KOPT-K1 (cell line): Measurements from ENCODE around the gene PET100.
"Not testable (repeated sequence)": the region's sequence is repeated elsewhere in the genome, so short reads cannot be mapped to it uniquely, and the experiment has no call there.

ENCODE experiments used
- H3K27ac ChIP-seq: fragments of 200-600 bp; sonication (generic); 2 replicates; pipeline ENCODE4 v1.5.1; 2016; ENCODE audit warnings: antibody characterized with exemption, mild to moderate bottlenecking, low read depth, low read length; ENCODE audit not compliant: poor library complexity, severe bottlenecking
- H3K36me3 ChIP-seq: fragments of 200-600 bp; sonication (generic); 2 replicates; pipeline ENCODE4 v1.5.1; 2017; ENCODE audit warnings: antibody characterized with exemption, mild to moderate bottlenecking, low read length, moderate library complexity; ENCODE audit not compliant: insufficient read depth
- H3K9me3 ChIP-seq: fragments of 200-600 bp; sonication (generic); 2 replicates; pipeline ENCODE4 v1.5.1; 2017; ENCODE audit warnings: antibody characterized with exemption, low read length, mild to moderate bottlenecking; ENCODE audit not compliant: insufficient read depth, poor library complexity, severe bottlenecking

Gene PET100

DNA sequence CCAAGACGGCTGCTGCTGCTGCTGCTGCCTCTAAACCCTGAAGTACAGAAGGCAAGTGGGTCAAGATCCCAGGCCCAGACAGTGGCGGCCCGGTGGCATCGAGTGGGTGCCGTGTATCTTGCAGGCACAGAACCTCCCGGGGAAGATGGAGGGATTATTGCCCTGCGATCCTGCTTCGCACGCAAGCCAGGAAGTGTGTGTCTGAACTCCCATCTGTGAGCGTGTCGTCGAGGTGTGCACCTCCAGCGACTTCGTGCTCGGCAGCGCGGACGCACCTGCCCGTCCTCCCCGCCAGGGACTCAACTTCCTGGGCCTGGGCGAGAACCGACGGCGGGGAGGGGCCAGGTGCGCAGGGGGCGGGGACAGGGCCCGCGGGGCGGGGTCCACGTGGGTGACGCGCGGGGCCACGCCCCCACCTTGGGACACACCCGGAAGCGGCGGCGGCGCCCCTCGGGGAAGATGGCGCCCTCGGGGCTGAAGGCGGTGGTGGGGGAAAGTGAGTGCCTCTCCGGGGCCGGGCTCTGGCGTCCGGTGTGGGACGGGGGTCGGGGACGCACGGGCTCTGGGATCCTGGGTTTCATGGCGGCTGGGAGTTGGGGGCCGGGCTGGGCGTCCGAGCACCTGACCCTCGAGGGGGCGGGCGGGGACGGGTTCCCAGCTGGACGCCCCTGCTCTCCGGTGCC is 7.2 kb downstream of the PET100 start, which contains the start of gene STXBP2:
Gene STXBP2, plus strand, starts transcription at position 420 of the 683 bp plus-strand sequence. Its CDS starts 40 bp downstream, at position 460.
- H3K27ac ChIP-seq, result peak within 1 kb of the TSS; percentile 61
- no peaks in the 10 kb centered on the region for H3K9me3 ChIP-seq
- H3K36me3 ChIP-seq, result peaks cover 17% of the 10 kb centered on the region; the same call in 1 of the 2 replicates

DNA sequence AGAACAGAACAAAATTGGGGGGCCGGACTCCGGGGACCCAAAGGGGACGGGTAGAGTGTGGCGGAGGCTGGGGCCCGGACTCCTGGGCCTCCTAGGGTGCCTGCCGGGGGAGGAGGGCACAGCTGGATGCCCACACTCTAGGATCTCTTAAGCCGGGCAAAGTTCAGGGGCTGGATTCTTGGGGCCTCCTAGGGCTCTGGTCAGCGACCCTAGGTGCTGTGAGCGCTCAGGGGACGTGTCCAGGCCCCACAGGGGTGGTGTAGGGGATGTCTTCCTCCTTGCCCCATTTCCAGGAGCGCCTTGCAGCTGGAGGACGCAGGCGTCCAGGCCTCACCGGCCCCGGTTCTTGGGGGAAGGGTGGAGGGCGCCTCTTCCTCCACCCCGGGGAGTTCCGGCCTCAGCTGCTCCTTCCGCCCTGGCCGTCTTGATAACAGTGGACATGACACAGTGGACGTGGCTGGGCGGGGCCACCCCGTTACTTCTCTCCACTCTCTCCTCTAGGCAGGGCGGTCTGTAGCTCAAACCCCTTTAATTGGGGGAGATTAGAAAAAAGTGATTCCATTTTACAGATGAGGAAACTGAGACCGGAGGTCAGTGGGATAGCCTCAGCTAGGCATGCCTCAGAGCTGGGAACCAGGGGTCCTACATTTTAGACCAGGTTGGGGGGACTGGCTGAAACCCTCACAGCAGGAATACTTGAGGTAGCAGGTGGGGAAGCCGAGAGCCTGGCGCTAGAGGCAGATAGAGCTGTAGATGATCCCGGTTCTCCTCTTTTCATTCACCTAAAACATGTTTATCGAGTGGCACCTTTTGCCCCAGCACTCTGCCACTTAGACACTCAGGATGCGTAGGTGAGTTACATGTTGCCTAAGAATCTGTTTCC is 8.0 kb downstream of the PET100 start:
- H3K27ac ChIP-seq, result peak overlapping the region; percentile 61
- H3K36me3 ChIP-seq, result peaks cover 9% of the 10 kb centered on the region; the same call in 1 of the 2 replicates
- H3K9me3 ChIP-seq, result no peaks in the 10 kb centered on the region

DNA sequence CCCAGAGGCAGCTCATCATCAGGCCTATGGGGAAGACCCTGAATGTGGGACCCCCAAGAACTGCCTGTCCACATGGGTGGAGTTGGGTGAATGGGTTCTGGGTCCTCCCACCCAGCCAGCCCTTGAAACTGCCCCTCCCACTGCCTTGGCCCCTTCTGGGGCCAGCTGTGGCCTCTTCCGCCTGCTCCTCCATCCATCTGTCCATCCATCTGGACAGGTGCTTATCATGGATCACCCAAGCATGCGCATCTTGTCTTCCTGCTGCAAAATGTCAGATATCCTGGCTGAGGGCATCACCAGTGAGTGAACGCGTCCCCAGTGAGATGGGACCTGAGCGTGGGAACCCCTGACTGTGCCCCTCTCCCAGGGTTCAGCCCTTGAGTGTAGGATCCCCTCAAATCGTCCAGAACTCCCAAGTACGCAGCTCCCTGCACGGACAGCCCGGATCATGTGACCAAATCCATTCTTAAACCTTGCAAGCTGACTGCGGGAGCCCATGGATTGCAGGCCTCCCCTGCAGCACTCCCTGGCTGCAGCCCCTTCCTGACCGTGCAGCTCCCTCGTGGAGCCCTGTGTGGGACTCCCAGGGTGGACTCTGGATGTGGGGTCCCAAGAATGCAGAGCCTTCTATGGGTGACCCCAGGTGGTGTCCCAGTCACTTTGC is 9.3 kb downstream of the PET100 start:
- no peaks in the 10 kb centered on the region for H3K9me3 ChIP-seq
- no peak overlapping the region for H3K27ac ChIP-seq
- H3K36me3 ChIP-seq, result peaks cover 9% of the 10 kb centered on the region; the same call in 1 of the 2 replicates

DNA sequence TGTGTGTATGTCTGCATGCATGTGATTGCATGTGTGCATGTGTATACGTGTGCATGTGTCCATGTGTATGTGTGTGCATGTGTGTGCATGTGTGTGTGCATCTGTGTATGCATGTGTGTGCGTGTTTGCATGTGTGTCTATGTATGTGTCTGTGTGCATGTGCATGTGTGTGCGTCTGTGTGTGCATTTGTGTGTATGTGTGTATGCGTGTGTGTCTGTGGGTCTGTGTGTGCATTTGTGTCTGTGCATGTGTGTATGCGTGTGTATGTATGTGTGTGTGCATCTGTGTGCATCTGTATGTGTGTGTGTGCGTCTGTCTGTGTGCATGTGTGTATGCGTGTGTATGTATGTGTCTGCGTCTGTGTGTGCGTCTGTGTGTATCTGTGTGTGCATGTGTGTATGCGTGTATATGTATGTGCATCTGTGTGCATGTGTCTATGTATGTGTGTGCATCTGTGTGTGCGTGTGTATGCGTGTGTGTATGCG is 10.3 kb downstream of the PET100 start:
- H3K36me3 ChIP-seq, result peaks cover 17% of the 10 kb centered on the region; the same call in 1 of the 2 replicates
- no peaks in the 10 kb centered on the region for H3K9me3 ChIP-seq
- H3K27ac ChIP-seq, result no peak overlapping the region

DNA sequence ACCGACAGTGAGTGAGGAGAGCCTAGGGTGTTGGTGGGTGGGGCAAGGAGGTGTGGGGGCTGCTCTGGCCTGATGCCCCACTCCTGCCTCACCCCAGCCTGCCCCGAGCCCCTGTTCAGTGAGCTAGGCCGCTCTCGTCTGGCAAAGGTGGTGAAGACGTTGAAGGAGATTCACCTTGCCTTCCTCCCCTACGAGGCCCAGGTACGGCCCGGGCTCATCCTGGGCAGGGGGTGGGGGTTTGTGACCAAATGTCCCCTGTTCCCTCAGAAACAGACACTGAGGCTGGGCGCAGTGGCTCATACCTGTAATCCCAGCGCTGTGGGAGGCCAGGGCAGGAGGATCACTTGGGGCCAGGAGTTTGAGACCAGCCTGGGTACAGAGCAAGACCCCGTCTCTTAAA is 11.2 kb downstream of the PET100 start:
- no peak overlapping the region for H3K27ac ChIP-seq
- H3K9me3 ChIP-seq, result no peaks in the 10 kb centered on the region
- H3K36me3 ChIP-seq, result peaks cover 18% of the 10 kb centered on the region; the same call in 1 of the 2 replicates

DNA sequence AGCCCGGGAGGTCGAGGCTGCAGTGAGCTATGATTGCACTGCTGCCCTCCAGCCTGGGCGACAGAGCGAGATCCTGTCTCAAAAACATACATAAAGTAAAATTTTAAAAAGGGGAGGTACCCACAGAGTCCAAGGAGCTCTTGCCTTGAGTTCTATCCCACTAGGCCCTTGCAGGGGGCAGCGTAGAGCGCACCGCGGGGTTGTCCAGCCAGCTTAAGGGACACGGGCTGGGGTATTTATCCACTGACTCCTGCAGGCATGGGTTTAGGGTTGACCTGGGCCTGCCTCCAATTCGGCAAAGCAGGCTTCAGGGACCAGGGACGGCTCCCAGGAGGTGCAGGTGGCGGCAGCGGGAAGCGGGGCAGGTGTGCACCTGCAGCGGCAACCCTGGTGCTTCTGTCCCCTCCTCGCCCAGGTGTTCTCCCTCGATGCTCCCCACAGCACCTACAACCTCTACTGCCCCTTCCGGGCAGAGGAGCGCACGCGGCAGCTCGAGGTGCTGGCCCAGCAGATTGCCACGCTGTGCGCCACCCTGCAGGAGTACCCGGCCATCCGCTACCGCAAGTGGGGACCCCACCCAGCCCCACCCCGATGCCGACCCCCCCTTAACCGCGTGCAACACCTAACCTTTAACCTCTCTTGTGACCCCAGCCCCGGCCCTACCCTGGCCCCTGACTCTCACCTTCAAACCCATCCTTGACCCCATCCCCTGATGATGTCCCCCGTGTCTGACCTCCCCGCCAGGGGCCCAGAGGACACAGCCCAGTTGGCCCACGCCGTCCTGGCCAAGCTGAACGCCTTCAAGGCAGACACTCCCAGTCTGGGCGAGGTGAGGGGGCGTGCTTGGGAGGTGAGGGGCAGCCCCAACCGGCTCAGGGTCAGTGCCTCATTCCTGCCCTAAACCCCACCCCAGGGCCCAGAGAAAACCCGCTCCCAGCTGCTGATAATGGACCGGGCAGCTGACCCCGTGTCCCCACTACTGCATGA is 12.0 kb downstream of the PET100 start:
- no peak overlapping the region for H3K27ac ChIP-seq
- no peaks in the 10 kb centered on the region for H3K9me3 ChIP-seq
- peaks cover 18% of the 10 kb centered on the region; the same call in 1 of the 2 replicates for H3K36me3 ChIP-seq

DNA sequence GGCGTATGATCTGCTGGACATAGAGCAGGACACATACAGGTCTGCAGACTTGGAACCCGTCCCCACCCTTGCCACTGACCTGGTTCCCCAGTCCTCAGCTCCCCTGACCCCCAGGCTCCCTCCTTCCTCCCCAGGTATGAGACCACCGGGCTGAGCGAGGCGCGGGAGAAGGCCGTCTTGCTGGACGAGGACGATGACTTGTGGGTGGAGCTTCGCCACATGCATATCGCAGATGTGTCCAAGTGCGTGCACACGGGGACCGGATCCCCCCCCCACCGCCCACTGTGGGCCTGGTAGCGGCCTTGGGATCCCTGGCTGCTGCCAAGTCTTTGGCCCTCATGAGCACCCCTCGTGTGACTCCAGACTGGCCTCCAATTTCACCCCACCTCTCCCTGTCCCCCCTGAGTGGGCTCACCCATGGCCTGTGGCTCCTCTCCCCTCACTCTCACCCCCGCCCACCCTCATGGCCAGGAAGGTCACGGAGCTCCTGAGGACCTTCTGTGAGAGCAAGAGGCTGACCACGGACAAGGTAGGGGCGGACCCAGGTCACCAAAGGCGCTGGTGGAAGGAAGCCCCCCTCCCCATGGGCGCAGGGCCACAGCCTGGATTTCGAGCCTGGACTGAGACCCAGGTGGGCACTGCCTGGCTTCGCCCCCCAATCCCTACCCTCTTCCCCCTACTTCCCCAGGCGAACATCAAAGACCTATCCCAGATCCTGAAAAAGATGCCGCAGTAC is 12.9 kb downstream of the PET100 start:
- peaks cover 18% of the 10 kb centered on the region; the same call in 1 of the 2 replicates for H3K36me3 ChIP-seq
- no peak overlapping the region for H3K27ac ChIP-seq

DNA sequence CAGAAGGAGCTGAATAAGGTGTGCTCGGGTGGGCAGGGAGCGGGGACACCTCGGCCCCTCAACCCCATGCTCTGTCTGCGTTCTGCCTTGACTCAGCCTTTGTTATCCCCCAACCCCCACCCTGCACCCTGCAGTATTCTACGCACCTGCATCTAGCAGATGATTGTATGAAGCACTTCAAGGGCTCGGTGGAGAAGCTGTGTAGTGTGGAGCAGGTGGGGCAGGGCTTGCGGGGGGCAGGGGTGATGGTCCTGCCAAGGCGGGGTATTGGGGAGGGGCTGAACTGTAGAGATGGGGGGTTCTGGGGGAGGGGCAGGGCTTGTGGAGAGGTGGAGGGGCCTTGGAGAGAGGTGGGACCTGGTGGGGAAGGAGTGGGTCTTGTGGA is 13.4 kb downstream of the PET100 start:
- peaks cover 18% of the 10 kb centered on the region; the same call in 1 of the 2 replicates for H3K36me3 ChIP-seq
- H3K27ac ChIP-seq, result no peak overlapping the region
- no peaks in the 10 kb centered on the region for H3K9me3 ChIP-seq

More for the DNA sequence above, 12.9 kb downstream of the PET100 start:
- H3K9me3 ChIP-seq, result no peaks in the 10 kb centered on the region

DNA sequence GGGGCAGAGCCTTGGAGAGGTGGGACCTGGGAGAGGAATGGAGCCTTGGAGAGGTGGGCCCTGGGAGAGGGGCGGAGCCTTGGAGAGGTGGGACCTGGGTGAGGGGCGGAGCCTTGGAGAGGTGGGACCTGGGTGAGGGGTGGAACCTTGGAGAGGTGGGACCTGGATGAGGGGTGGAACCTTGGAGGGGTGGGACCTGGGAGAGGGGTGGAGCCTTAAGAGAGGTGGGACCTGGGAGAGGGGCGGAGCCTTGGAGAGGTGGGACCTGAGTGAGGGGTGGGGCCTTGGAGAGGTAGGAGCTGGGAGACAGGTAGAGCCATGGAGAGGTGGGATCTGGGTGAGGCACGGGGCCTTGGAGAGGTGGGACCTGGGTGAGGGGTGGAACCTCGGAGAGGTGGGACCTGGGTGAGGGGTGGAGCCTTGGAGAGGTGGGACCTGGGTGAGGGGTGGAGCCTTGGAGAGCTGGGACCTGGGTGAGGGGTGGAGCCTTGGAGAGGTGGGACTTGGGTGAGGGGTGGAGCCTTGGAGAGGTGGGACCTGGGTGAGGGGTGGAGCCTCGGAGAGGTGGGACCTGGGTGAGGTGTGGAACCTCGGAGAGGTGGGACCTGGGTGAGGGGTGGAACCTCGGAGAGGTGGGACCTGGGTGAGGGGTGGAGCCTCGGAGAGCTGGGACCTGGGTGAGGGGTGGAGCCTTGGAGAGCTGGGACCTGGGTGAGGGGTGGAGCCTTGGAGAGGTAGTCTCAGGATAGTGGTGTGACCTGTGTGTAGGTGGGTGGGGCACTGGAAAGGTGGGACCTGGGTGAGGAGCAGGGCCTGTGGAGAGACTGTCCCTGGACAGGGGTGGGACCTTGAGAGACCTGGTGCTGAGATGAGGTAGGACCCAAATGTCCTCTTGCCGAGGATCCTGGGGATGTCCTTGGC is 14.3 kb downstream of the PET100 start:
- peaks cover 18% of the 10 kb centered on the region; the same call in 1 of the 2 replicates for H3K36me3 ChIP-seq
- H3K9me3 ChIP-seq, H3K27ac ChIP-seq: not testable (repeated sequence)

DNA sequence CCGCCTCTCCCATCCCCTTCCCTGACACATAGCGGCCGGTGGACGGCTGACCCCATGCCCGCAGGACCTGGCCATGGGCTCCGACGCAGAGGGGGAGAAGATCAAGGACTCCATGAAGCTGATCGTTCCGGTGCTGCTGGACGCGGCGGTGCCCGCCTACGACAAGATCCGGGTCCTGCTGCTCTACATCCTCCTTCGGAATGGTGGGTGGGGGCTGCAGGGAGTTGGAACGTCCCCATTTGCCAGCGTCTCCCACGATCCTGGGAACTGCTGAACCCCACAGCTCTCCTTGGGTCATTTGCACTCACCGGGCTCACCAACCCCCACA is 14.9 kb downstream of the PET100 start:
- no peaks in the 10 kb centered on the region for H3K9me3 ChIP-seq
- H3K36me3 ChIP-seq, result peaks cover 18% of the 10 kb centered on the region; the same call in 1 of the 2 replicates
- no peak overlapping the region for H3K27ac ChIP-seq

DNA sequence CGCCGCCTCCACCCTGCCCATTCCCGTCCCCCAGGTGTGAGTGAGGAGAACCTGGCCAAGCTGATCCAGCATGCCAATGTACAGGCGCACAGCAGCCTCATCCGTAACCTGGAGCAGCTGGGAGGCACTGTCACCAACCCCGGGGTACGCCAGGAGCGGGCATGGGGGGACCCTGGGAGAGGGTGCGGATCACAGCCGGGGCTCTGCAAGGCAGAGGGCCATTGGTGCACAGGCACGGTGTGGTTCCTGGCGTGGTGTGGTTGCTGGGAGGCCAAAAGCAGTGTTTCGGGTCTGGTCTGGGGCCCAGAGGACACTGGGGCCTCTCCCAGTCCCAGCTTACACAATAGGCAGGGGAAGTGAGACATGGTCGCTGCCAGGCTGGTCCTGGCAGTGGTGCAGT is 15.6 kb downstream of the PET100 start:
- H3K9me3 ChIP-seq, result no peaks in the 10 kb centered on the region
- H3K36me3 ChIP-seq, result peaks cover 11% of the 10 kb centered on the region; the same call in 1 of the 2 replicates
- no peak overlapping the region for H3K27ac ChIP-seq

DNA sequence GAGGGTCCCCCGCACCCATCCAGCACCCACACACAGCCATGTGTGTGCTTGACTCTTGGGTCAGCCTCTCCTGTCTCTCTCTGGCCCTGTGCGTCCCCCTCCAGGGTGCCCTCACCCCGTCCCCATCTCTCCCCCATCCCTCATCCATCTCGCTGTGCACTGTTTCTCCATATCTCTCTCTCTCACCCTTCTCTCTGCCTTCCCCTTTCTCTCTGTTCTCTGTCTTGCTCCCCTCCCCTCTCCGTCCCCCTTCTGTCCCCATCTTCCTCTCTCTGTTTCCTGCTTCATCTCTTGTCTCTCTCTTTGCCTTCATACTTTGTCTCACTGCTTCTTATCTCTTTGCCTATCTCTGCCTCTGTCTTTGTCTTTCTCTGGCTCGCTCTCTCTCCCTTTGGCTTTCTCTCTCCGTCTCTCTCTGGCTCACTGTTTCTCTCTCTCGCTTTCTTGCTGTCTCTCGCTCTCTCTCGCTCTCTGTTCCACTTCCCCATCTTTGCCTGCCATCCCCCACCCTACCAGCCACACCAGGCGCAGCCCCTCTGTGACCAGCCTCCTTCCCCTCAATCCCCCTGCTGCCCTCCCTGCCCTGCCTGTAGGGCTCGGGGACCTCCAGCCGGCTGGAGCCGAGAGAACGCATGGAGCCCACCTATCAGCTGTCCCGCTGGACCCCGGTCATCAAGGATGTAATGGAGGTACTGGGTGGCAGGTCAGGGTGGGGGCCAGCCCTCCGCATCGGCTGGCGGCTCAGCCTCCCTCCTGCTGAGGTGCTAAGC is 16.2 kb downstream of the PET100 start:
- Histone ChIP-seq H3K36me3 (peaks cover 10% of the 10 kb centered on the region; the same call in 1 of the 2 replicates), H3K9me3 (no peaks in the 10 kb centered on the region), H3K27ac (no peak overlapping the region)
